ENCODE results near the gene KRTAP5-7.

- TF ChIP-seq CTCF (IDR thresholded peaks at IDR 0.05; ENCODE audit: insufficient read depth, low read length, poor library complexity, severe bottlenecking) (peak; percentile 54), EZH2phosphoT487 (conservative IDR thresholded peaks at IDR 0.05; ENCODE audit: low read length) (0 out of 2 replicates have a peak, but pooled peaks have one; percentile 41)
Observed at GRCh38 chr11:71563406-71563805, 36.3 kb downstream of the KRTAP5-7 start.
